Measurements from ENCODE around the gene RREB1. TPM values are rescaled to one million over a fixed set of nuclear protein-coding genes. Genes with fewer than 3 reads are reported as not detected.

The RREB1 gene
- total and polyA plus RNA-seq, 5 donors: 7.8 to 40.4 (median 37.0) TPM

GRCh38 chr6:7138046-7138531, 30.3 kb downstream of the RREB1 start:
- Histone ChIP-seq H3K27me3 (ENCODE audit: control insufficient read depth, insufficient read depth) (no peaks in the 10 kb centered on the region), H3K4me3 (ENCODE audit: low read length) (no peak overlapping the region), H3K27ac (ENCODE audit: low read length) (no peak overlapping the region), H3K4me1 (ENCODE audit: control insufficient read depth, insufficient read depth, low read length) (peaks cover 9% of the 10 kb centered on the region), H3K9me3 (ENCODE audit: control insufficient read depth, low read length) (no peaks in the 10 kb centered on the region)
- intact Hi-C loops (cut with DNase I): no loop called here
- DNase-seq (no peak), ATAC-seq (no peak)
- whole genome bisulfite sequencing: 36% methylated on average over 2 of the region's 2 CpGs

GRCh38 chr6:7138921-7139358, 31.2 kb downstream of the RREB1 start:
- DNase-seq: peak in 1 of 3 donors; percentile 47

GRCh38 chr6:7139835-7140470, 32.2 kb downstream of the RREB1 start:
- no peak for DNase-seq

More at GRCh38 chr6:7138921-7139358, 31.2 kb downstream of the RREB1 start:
- no peaks in the 10 kb centered on the region for H3K9me3 ChIP-seq (ENCODE audit: control insufficient read depth, low read length)
- H3K4me1 ChIP-seq (ENCODE audit: control insufficient read depth, insufficient read depth, low read length): peaks cover 9% of the 10 kb centered on the region
- no peak overlapping the region for H3K4me3 ChIP-seq (ENCODE audit: low read length)
- no peaks in the 10 kb centered on the region for H3K27me3 ChIP-seq (ENCODE audit: control insufficient read depth, insufficient read depth)
- WGBS: 57% methylated on average over 1 of the region's 1 CpG
- no peak for ATAC-seq
- intact Hi-C loops (cut with DNase I): no loop called here
- peak overlapping the region; percentile 62 for H3K27ac ChIP-seq (ENCODE audit: low read length)

GRCh38 chr6:7140631-7141378, 33.0 kb downstream of the RREB1 start:
- intact Hi-C loops (cut with DNase I): no loop called here
- ATAC-seq: peak; percentile 97 to 98
- 2% methylated on average over 67 of the region's 67 CpGs for WGBS
- Histone ChIP-seq H3K27me3 (ENCODE audit: control insufficient read depth, insufficient read depth) (no peaks in the 10 kb centered on the region), H3K4me3 (ENCODE audit: low read length) (peak overlapping the region; percentile 73), H3K9me3 (ENCODE audit: control insufficient read depth, low read length) (no peaks in the 10 kb centered on the region), H3K27ac (ENCODE audit: low read length) (peak overlapping the region; percentile 99), H3K4me1 (ENCODE audit: control insufficient read depth, insufficient read depth, low read length) (peaks cover 12% of the 10 kb centered on the region)
- peak; percentile 90 to 96 (median 96) for DNase-seq

More at GRCh38 chr6:7139835-7140470, 32.2 kb downstream of the RREB1 start:
- ATAC-seq: no peak
- Histone ChIP-seq H3K4me1 (ENCODE audit: control insufficient read depth, insufficient read depth, low read length) (peaks cover 9% of the 10 kb centered on the region), H3K4me3 (ENCODE audit: low read length) (no peak overlapping the region), H3K27ac (ENCODE audit: low read length) (no peak overlapping the region), H3K27me3 (ENCODE audit: control insufficient read depth, insufficient read depth) (no peaks in the 10 kb centered on the region), H3K9me3 (ENCODE audit: control insufficient read depth, low read length) (no peaks in the 10 kb centered on the region)
- WGBS: 75% methylated on average over 7 of the region's 7 CpGs
- intact Hi-C loops (cut with DNase I): no loop called here

- DNase-seq: peak in 1 of 3 donors; percentile 61
- intact Hi-C loops (cut with DNase I): no loop called here
- H3K4me1 ChIP-seq (ENCODE audit: control insufficient read depth, insufficient read depth, low read length): peaks cover 17% of the 10 kb centered on the region
- no peaks in the 10 kb centered on the region for H3K27me3 ChIP-seq (ENCODE audit: control insufficient read depth, insufficient read depth)
- no peak overlapping the region for H3K27ac ChIP-seq (ENCODE audit: low read length)
- H3K4me3 ChIP-seq (ENCODE audit: low read length): no peak overlapping the region
- no peak for ATAC-seq
- no peaks in the 10 kb centered on the region for H3K9me3 ChIP-seq (ENCODE audit: control insufficient read depth, low read length)
- 95% methylated on average over 25 of the region's 25 CpGs for WGBS
These were observed 34.6 kb downstream of the RREB1 start for GRCh38 chr6:7142228-7142801.

GRCh38 chr6:7142918-7143475, 35.2 kb downstream of the RREB1 start:
- Histone ChIP-seq H3K4me3 (ENCODE audit: low read length) (no peak overlapping the region), H3K4me1 (ENCODE audit: control insufficient read depth, insufficient read depth, low read length) (peaks cover 18% of the 10 kb centered on the region), H3K9me3 (ENCODE audit: control insufficient read depth, low read length) (no peaks in the 10 kb centered on the region), H3K27ac (ENCODE audit: low read length) (peak overlapping the region; percentile 71), H3K27me3 (ENCODE audit: control insufficient read depth, insufficient read depth) (no peaks in the 10 kb centered on the region)
- ATAC-seq (no peak), DNase-seq (no peak)
- intact Hi-C loops (cut with DNase I): no loop called here
- WGBS: 76% methylated on average over 6 of the region's 6 CpGs

- DNase-seq (peak in 2 of 3 donors; percentile 68 to 75), ATAC-seq (no peak)
- H3K27me3 ChIP-seq (ENCODE audit: control insufficient read depth, insufficient read depth): no peaks in the 10 kb centered on the region
- intact Hi-C loops (cut with DNase I): no loop called here
- H3K4me3 ChIP-seq (ENCODE audit: low read length): no peak overlapping the region
- peak overlapping the region; percentile 71 for H3K27ac ChIP-seq (ENCODE audit: low read length)
- peaks cover 21% of the 10 kb centered on the region for H3K4me1 ChIP-seq (ENCODE audit: control insufficient read depth, insufficient read depth, low read length)
- WGBS: 35% methylated on average over 7 of the region's 7 CpGs
- H3K9me3 ChIP-seq (ENCODE audit: control insufficient read depth, low read length): no peaks in the 10 kb centered on the region
These were observed 35.8 kb downstream of the RREB1 start for GRCh38 chr6:7143476-7143974.

- intact Hi-C loops (cut with DNase I): no loop called here
These were observed 37.3 kb downstream of the RREB1 start for GRCh38 chr6:7144872-7145584.

GRCh38 chr6:7145585-7145884, 37.8 kb downstream of the RREB1 start:
- intact Hi-C loops (cut with DNase I): no loop called here
- Histone ChIP-seq H3K27me3 (ENCODE audit: control insufficient read depth, insufficient read depth) (no peaks in the 10 kb centered on the region), H3K4me1 (ENCODE audit: control insufficient read depth, insufficient read depth, low read length) (peaks cover 17% of the 10 kb centered on the region), H3K9me3 (ENCODE audit: control insufficient read depth, low read length) (no peaks in the 10 kb centered on the region), H3K4me3 (ENCODE audit: low read length) (no peak overlapping the region), H3K27ac (ENCODE audit: low read length) (peak overlapping the region; percentile 55)
- DNase-seq (no peak), ATAC-seq (no peak)
- 73% methylated on average over 3 of the region's 3 CpGs for WGBS

More at GRCh38 chr6:7144872-7145584, 37.3 kb downstream of the RREB1 start:
- DNase-seq: no peak
- Histone ChIP-seq H3K27ac (ENCODE audit: low read length) (peak overlapping the region; percentile 55), H3K9me3 (ENCODE audit: control insufficient read depth, low read length) (no peaks in the 10 kb centered on the region), H3K4me1 (ENCODE audit: control insufficient read depth, insufficient read depth, low read length) (peaks cover 19% of the 10 kb centered on the region), H3K4me3 (ENCODE audit: low read length) (no peak overlapping the region), H3K27me3 (ENCODE audit: control insufficient read depth, insufficient read depth) (no peaks in the 10 kb centered on the region)
- WGBS: 69% methylated on average over 7 of the region's 7 CpGs
- ATAC-seq: no peak

Measured in right cardiac atrium (tissue), 5 donors.